ENCODE results near the gene CLIP2. TPM values are rescaled to one million over a fixed set of nuclear protein-coding genes. Genes with fewer than 3 reads are reported as not detected.
"Not testable (repeated sequence)": the region's sequence is repeated elsewhere in the genome, so short reads cannot be mapped to it uniquely, and the experiment has no call there.

Gene CLIP2
- total RNA-seq, 1 donor from 2014 or later: 24.3 TPM

- H3K36me3 ChIP-seq: peaks cover 0 to 18% of the 10 kb centered on the region in 2 donors
- H3K9me3 ChIP-seq: no peaks in the 10 kb centered on the region
- H3K4me1 ChIP-seq: no peaks in the 10 kb centered on the region
- no peak overlapping the region for H3K27ac ChIP-seq
- intact Hi-C loops (cut with DNase I): no loop called here
- no peak overlapping the region for H3K4me3 ChIP-seq
- H3K27me3 ChIP-seq: no peaks in the 10 kb centered on the region
- TF ChIP-seq CTCF (IDR thresholded peaks at IDR 0.05) (no peak), POLR2AphosphoS5 (IDR thresholded peaks at IDR 0.05; ENCODE audit: insufficient read depth in 1 of 2, low read depth in 1 of 2) (no peak), POLR2A (IDR thresholded peaks at IDR 0.05) (no peak)
- DNase-seq (ENCODE audit: extremely low spot score in 2 of 2): no peak
Observed at GRCh38 chr7:74388880-74389415, 99.7 kb downstream of the CLIP2 start.

GRCh38 chr7:74393722-74394121 lies 104.5 kb downstream of the CLIP2 start:
- Histone ChIP-seq H3K27ac (peak overlapping the region; percentile 67), H3K36me3 (peaks cover 0 to 29% of the 10 kb centered on the region in 2 donors)
- not testable (repeated sequence) for H3K9me3 ChIP-seq; DNase-seq (ENCODE audit: extremely low spot score in 2 of 2); H3K4me3 ChIP-seq; H3K4me1 ChIP-seq; H3K27me3 ChIP-seq
- peak in 1 of 2 donors; percentile 23 for TF ChIP-seq POLR2AphosphoS5 (IDR thresholded peaks at IDR 0.05; ENCODE audit: insufficient read depth in 1 of 2, low read depth in 1 of 2)
- intact Hi-C loops (cut with DNase I): loop anchor here (2.0 kb wide), 1 partner anchor 187 kb away; no protein-coding TSS in a partner anchor

GRCh38 chr7:74394601-74395000 lies 105.4 kb downstream of the CLIP2 start:
- Histone ChIP-seq H3K36me3 (peaks cover 0 to 23% of the 10 kb centered on the region in 2 donors), H3K27ac (peak overlapping the region; percentile 67)
- intact Hi-C loops (cut with DNase I): loop anchor here (2.0 kb wide), 1 partner anchor 188 kb away; no protein-coding TSS in a partner anchor
- not testable (repeated sequence) for H3K9me3 ChIP-seq; H3K4me1 ChIP-seq; DNase-seq (ENCODE audit: extremely low spot score in 2 of 2); H3K27me3 ChIP-seq; H3K4me3 ChIP-seq

DNA sequence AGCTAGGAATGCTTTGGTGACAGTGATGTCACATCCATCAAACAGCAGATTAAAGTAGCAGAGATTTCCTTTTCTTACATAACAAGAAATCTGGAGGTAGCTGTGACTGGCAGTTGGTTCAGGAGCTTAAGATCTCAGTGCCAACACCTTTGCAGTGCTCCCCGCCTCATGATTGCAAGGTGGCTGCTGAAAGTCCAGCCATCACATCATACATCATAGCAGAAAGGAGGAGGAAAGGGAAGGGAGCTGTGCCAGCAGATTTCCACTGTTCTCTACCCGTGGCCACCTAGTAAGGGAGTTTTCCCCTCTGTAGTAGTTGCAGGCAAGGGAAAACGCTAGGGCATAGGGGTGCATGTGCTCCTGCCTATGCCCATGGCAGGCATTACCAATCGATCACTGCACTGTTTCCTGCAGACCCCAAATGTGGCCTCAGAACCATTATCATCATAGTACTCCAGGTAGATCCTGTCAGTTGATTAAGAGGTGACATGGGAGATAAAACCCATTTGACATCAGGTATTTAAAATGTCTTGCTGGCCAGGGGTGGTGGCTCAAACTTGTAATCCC lies 106.6 kb downstream of the CLIP2 start:
- no peak for TF ChIP-seq CTCF (IDR thresholded peaks at IDR 0.05)
- no peak for TF ChIP-seq POLR2AphosphoS5 (IDR thresholded peaks at IDR 0.05; ENCODE audit: insufficient read depth in 1 of 2, low read depth in 1 of 2)
- no peak for TF ChIP-seq POLR2A (IDR thresholded peaks at IDR 0.05)
- Histone ChIP-seq H3K4me3 (no peak overlapping the region), H3K4me1 (no peaks in the 10 kb centered on the region), H3K27ac (no peak overlapping the region), H3K9me3 (no peaks in the 10 kb centered on the region), H3K27me3 (no peaks in the 10 kb centered on the region), H3K36me3 (peaks cover 0 to 29% of the 10 kb centered on the region in 2 donors)
- intact Hi-C loops (cut with DNase I): loop anchor here (2.0 kb wide), 1 partner anchor 189 kb away; no protein-coding TSS in a partner anchor
- DNase-seq (ENCODE audit: extremely low spot score in 2 of 2): no peak

DNA sequence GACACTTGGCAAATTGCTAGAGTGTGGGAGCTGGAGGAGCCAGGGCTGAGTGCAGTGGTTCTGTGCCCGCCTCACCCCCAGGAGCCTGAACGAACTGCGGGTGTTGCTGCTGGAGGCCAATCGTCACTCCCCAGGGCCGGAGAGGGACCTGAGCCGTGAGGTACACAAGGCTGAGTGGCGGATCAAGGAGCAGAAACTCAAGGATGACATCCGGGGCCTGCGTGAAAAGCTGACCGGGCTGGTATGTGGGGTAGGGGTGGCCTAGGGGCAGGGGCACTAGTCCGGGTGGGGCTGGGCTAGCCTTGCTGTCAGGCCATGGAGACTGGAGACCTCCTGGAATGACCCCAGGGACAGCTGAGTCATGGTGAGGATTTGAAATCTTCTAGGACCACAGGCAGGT lies 107.8 kb downstream of the CLIP2 start:
- no peak for DNase-seq (ENCODE audit: extremely low spot score in 2 of 2)
- Histone ChIP-seq H3K4me1 (no peaks in the 10 kb centered on the region), H3K36me3 (peaks cover 0 to 29% of the 10 kb centered on the region in 2 donors), H3K9me3 (no peaks in the 10 kb centered on the region), H3K4me3 (no peak overlapping the region), H3K27ac (no peak overlapping the region), H3K27me3 (no peaks in the 10 kb centered on the region)
- TF ChIP-seq POLR2A (IDR thresholded peaks at IDR 0.05) (no peak), POLR2AphosphoS5 (IDR thresholded peaks at IDR 0.05; ENCODE audit: insufficient read depth in 1 of 2, low read depth in 1 of 2) (no peak), CTCF (IDR thresholded peaks at IDR 0.05) (no peak)
- intact Hi-C loops (cut with DNase I): no loop called here

GRCh38 chr7:74398426-74398825 lies 109.2 kb downstream of the CLIP2 start:
- Histone ChIP-seq H3K4me1 (no peaks in the 10 kb centered on the region), H3K36me3 (peaks cover 0 to 34% of the 10 kb centered on the region in 2 donors), H3K4me3 (no peak overlapping the region), H3K9me3 (no peaks in the 10 kb centered on the region), H3K27me3 (no peaks in the 10 kb centered on the region), H3K27ac (no peak overlapping the region)
- no peak for DNase-seq (ENCODE audit: extremely low spot score in 2 of 2)
- TF ChIP-seq POLR2AphosphoS5 (IDR thresholded peaks at IDR 0.05; ENCODE audit: insufficient read depth in 1 of 2, low read depth in 1 of 2) (no peak), CTCF (IDR thresholded peaks at IDR 0.05) (no peak), POLR2A (IDR thresholded peaks at IDR 0.05) (no peak)
- intact Hi-C loops (cut with DNase I): no loop called here

Data from vagina (tissue), 2 donors.